ENCODE results near the gene CD244.

- TF ChIP-seq CTCF (IDR thresholded peaks at IDR 0.05) (no peak), POLR2AphosphoS5 (IDR thresholded peaks at IDR 0.05) (no peak), POLR2A (IDR thresholded peaks at IDR 0.05) (no peak)
Measured at GRCh38 chr1:160877221-160877620, 14.5 kb upstream of the CD244 start.

Measured in gastroesophageal sphincter (tissue), 3 donors.